Measurements from ENCODE around the gene NUDT3.

DNA sequence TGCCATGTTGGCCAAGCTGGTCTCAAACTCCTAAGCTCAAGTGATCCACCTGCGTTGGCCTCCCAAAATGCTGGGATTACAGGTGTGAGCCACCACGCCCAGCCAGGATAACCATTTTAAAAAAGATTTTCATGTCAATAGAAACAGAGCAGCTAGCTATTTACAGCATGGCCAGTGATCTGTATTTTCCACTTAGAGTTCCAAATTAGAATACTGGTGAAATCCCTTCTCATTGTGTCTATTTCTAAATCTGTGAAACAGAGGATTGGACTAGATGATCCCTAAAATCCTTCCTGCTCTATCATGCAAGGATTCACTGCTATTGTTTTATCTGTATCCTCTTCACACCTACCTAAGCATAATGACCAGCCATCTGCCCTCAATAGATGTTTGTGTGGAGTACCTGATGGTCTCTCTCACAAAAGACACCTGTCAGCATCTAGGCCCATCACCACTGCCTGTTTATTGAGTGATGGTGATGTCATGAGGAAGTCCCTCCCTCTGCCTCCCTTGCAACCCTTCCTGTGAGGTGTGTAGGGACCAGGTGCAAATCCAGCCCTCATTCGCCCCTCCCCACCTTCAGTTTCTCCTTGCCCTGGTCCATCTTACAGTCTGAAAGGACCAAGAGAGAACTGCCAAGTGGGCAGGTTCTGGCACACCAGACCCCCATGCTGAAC is 117.2 kb downstream of the NUDT3 start:
- no peak for TF ChIP-seq SUZ12 (IDR thresholded peaks at IDR 0.05; ENCODE audit: extremely low read depth, insufficient read depth, insufficient read length)
- TF ChIP-seq ZNF274 (IDR thresholded peaks at IDR 0.05; ENCODE audit: low read depth, low read length), result no peak
- no peak for TF ChIP-seq YY1 (IDR thresholded peaks at IDR 0.05; ENCODE audit: insufficient read depth, insufficient read length)
